Esophagus squamous epithelium (tissue), 4 donors: ENCODE data around the gene KLHL40.

ENCODE experiments used
- CTCF ChIP-seq, 6 experiments: fragments of 450-650 bp in 4 of 6; fragments of 200-600 bp in 2 of 6; sonication (generic) in 2 of 6; IDR thresholded peaks; one replicate each; pipeline ENCODE4 v1.5.1; 2016 to 2019; ENCODE audit warnings: antibody characterized with exemption in 6 of 6, mild to moderate bottlenecking in 4 of 6, moderate library complexity in 4 of 6
- POLR2A ChIP-seq, 4 donors: fragments of 450-650 bp; IDR thresholded peaks; one replicate each; pipeline ENCODE4 v1.6.1; 2017; ENCODE audit warnings: antibody characterized with exemption in 4 of 4, mild to moderate bottlenecking in 4 of 4, moderate library complexity in 3 of 4

GRCh38 chr3:42670670-42671069 is 14.7 kb upstream of the KLHL40 start:
- no peak for TF ChIP-seq CTCF (IDR thresholded peaks at IDR 0.05)
- TF ChIP-seq POLR2A (IDR thresholded peaks at IDR 0.05) = no peak
